HepG2 (cell line): ENCODE measurements around the gene GOLGA7B.

ENCODE experiments used
- ATF3 ChIP-seq: sonication (generic); formaldehyde crosslinking; IDR thresholded peaks from 2 replicates; pipeline ENCODE4 v1.4.0; 2020; ENCODE audit warnings: missing genetic modification reagents
- NR2C2 ChIP-seq: sonication (generic); formaldehyde crosslinking; IDR thresholded peaks from 2 replicates; pipeline ENCODE4 v1.4.0; 2020; ENCODE audit warnings: missing genetic modification reagents, mild to moderate bottlenecking, moderate library complexity, borderline replicate concordance
- NR2F1 ChIP-seq, 2 experiments: fragments of 450-650 bp in 1 of 2; formaldehyde crosslinking in 1 of 2; IDR thresholded peaks; 2 replicates each; pipeline versions ENCODE4 v1.5.0 to v1.6.1; 2016 to 2020; ENCODE audit warnings: mild to moderate bottlenecking in 1 of 2, missing compliant biosample characterization in 1 of 2, missing genetic modification reagents in 1 of 2, moderate library complexity in 1 of 2
- TARDBP ChIP-seq: sonication (generic); formaldehyde crosslinking; IDR thresholded peaks from 2 replicates; pipeline ENCODE4 v1.8.0; 2022; ENCODE audit warnings: mild to moderate bottlenecking, missing genetic modification reagents
- TBL1XR1 ChIP-seq: fragments of 150-350 bp; IDR thresholded peaks from 2 replicates; pipeline ENCODE4 v1.6.1; 2014; ENCODE audit warnings: borderline replicate concordance, low read length; ENCODE audit not compliant: partially characterized antibody
- TRAFD1 ChIP-seq: sonication (generic); formaldehyde crosslinking; IDR thresholded peaks from 2 replicates; pipeline ENCODE4 v1.5.1; 2020; ENCODE audit warnings: missing genetic modification reagents, mild to moderate bottlenecking, borderline replicate concordance
- ZNF607 ChIP-seq: sonication (generic); formaldehyde crosslinking; IDR thresholded peaks from 2 replicates; pipeline ENCODE4 v1.5.1; 2020; ENCODE audit warnings: missing genetic modification reagents, mild to moderate bottlenecking, borderline replicate concordance
- TF ChIP-seq, protein P1 (sequence below): sonication (generic); formaldehyde crosslinking; IDR thresholded peaks from 2 replicates; pipeline ENCODE4 v1.4.0; 2020; ENCODE audit warnings: missing genetic modification reagents
- TF ChIP-seq, protein P2 (sequence below): sonication (generic); formaldehyde crosslinking; IDR thresholded peaks from 2 replicates; pipeline ENCODE4 v1.8.1; 2023; ENCODE audit warnings: missing genetic modification reagents, mild to moderate bottlenecking, borderline replicate concordance
- TF ChIP-seq, protein P3 (sequence below): sonication (generic); formaldehyde crosslinking; IDR thresholded peaks from 2 replicates; pipeline ENCODE4; 2020; ENCODE audit warnings: missing genetic modification reagents, mild to moderate bottlenecking, borderline replicate concordance

- TF ChIP-seq NR2F1 (CRISPR knock-in tag; IDR thresholded peaks at IDR 0.05) (no peak), TBL1XR1 (no peak), TRAFD1 (CRISPR knock-in tag) (no peak), NR2C2 (CRISPR knock-in tag) (no peak), ATF3 (no peak), ZNF607 (CRISPR knock-in tag) (no peak), TARDBP (CRISPR knock-in tag) (no peak)
- TF ChIP-seq, protein P1, sequence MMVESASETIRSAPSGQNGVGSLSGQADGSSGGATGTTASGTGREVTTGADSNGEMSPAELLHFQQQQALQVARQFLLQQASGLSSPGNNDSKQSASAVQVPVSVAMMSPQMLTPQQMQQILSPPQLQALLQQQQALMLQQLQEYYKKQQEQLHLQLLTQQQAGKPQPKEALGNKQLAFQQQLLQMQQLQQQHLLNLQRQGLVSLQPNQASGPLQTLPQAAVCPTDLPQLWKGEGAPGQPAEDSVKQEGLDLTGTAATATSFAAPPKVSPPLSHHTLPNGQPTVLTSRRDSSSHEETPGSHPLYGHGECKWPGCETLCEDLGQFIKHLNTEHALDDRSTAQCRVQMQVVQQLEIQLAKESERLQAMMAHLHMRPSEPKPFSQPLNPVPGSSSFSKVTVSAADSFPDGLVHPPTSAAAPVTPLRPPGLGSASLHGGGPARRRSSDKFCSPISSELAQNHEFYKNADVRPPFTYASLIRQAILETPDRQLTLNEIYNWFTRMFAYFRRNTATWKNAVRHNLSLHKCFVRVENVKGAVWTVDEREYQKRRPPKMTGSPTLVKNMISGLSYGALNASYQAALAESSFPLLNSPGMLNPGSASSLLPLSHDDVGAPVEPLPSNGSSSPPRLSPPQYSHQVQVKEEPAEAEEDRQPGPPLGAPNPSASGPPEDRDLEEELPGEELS (CRISPR knock-in tag): no peak
- TF ChIP-seq, protein P2, sequence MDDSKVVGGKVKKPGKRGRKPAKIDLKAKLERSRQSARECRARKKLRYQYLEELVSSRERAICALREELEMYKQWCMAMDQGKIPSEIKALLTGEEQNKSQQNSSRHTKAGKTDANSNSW (CRISPR knock-in tag): no peak
- TF ChIP-seq, protein P3, sequence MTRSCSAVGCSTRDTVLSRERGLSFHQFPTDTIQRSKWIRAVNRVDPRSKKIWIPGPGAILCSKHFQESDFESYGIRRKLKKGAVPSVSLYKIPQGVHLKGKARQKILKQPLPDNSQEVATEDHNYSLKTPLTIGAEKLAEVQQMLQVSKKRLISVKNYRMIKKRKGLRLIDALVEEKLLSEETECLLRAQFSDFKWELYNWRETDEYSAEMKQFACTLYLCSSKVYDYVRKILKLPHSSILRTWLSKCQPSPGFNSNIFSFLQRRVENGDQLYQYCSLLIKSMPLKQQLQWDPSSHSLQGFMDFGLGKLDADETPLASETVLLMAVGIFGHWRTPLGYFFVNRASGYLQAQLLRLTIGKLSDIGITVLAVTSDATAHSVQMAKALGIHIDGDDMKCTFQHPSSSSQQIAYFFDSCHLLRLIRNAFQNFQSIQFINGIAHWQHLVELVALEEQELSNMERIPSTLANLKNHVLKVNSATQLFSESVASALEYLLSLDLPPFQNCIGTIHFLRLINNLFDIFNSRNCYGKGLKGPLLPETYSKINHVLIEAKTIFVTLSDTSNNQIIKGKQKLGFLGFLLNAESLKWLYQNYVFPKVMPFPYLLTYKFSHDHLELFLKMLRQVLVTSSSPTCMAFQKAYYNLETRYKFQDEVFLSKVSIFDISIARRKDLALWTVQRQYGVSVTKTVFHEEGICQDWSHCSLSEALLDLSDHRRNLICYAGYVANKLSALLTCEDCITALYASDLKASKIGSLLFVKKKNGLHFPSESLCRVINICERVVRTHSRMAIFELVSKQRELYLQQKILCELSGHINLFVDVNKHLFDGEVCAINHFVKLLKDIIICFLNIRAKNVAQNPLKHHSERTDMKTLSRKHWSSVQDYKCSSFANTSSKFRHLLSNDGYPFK: no peak
Measured at GRCh38 chr10:97888134-97888533, 38.5 kb downstream of the GOLGA7B start.
